ENCODE data around the gene MXRA7.

The MXRA7 gene

DNA sequence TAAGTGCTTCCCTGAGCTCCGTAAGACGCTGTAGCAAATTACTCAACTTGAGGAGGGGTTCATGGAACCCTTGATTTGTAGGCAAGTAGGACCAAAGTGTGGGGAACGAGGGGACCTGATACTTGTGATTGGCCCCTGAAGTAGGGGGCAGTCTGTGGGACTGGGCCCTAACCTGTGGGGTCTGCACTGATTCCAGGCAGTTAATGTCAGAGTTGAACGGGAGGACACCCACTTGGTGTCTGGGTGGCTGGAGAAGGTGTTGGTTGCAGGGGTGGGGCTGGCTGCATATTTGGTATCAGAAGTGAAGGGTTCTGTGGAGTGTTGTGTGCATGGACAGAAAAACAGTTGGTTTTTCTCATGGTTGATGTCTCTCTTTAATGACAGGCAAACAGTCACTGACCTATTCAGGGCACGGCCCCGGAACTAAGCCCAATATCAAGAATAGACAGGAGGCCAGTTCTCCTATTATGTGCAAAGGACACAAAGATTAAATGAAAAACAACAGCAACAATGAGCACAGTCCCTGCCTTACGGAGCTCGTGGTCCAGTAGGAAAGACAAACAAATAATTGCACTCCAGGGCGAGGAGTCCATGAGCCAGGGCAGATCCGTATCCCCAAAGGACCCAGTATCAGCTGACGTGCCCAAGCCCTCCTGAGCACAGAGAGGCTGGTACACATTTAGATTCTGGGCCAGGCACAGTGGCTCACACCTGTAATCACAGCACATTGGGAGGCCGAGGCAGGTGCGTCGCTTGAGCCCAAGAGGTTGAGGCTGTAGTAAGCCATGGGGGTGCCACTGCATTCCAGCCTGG lies 19.2 kb downstream of the MXRA7 start:
- DNase-seq = no peak

GRCh38 chr17:76690596-76691280 lies 20.0 kb downstream of the MXRA7 start:
- no peak for DNase-seq

GRCh38 chr17:76689859-76690258 lies 20.9 kb downstream of the MXRA7 start:
- no peak for DNase-seq

DNA sequence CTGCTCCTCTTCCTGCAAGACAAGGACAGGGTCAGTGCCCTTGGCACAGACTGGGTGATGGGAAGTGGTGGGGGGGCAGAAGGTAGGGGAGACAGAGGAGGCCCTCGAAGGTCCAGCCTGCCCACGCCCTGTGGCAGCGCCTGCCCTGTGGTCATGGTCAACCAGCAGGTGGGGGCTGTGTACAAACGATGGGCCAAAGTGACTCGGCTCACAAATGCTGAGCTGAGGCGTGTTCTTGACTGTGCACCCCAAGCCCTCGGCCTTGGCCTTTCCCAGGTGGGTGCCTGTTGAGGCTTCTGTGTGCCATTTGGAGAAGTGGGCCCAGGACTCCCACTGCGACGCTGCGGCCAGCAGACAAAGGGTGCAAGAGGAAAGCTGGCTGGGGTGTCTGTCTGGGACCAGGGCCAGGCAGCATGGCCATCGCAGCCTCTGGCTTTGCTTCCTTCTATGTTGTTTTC lies 22.6 kb downstream of the MXRA7 start:
- no peak for DNase-seq

- no peak for DNase-seq
Observed at GRCh38 chr17:76687298-76688164, 23.2 kb downstream of the MXRA7 start.

- DNase-seq = no peak
Observed at GRCh38 chr17:76686538-76687297, 24.0 kb downstream of the MXRA7 start.

DNA sequence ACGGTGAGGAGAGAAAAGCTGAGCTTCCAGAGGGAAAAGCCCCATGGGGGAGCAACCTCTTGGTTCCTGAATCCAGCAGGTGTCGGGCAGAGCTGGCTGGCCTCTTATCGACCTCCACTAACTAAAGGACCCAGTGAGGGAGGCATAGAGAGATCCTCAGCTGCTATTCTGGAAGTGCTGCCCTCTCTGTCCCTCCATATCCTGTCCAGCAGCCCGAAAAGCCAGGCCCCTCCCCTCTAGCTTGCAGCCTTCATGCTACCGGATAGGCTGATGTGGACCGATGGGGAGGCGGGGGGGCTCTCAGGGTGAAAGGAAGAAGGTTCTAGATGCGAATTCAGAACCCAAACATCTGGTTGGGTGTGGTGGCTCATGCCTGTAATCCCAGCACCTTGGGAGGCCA lies 24.9 kb downstream of the MXRA7 start:
- DNase-seq = no peak

DNA sequence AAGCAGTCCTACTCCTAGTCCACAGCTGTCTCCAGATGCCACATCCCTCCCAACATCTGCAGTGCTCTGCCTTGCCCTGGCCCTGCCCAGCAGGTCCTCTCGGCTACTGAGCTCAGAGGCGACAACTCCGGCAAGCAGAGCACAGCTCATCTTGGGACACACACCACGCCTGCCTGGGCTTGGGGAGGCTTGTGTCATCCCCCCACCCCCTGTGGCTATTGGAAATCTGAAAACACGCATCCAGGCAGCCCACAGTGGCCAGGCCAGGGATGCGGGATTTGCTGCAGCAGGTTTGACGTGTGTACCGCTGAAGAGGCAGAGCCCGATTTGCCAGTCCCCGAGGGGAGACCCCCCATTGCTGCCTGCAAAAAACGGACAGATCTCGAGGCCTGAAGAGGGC lies 25.4 kb downstream of the MXRA7 start:
- DNase-seq = no peak

DNA sequence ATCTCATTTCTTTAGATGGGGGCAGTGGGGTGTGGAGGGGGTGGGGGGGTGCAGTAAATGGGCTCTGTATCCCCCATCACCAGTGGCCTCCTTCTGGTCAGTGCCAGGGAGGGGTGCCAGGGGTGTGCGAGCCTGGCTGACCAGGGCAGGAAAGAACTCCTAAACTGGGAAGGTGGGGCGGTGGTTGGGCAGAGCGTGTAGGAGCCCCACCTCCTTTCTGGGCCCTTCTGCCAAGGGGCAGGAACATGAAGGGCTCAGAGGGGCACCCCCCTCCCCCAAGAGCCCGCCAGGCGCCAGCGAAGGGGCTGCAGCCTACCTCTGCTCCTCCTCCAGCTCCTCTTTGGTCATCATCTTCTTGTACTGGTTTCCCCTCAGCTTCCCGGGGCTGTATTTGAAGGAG lies 26.0 kb downstream of the MXRA7 start:
- no peak for DNase-seq

- DNase-seq = no peak
Observed at GRCh38 chr17:76683921-76684745, 26.6 kb downstream of the MXRA7 start.

DNA sequence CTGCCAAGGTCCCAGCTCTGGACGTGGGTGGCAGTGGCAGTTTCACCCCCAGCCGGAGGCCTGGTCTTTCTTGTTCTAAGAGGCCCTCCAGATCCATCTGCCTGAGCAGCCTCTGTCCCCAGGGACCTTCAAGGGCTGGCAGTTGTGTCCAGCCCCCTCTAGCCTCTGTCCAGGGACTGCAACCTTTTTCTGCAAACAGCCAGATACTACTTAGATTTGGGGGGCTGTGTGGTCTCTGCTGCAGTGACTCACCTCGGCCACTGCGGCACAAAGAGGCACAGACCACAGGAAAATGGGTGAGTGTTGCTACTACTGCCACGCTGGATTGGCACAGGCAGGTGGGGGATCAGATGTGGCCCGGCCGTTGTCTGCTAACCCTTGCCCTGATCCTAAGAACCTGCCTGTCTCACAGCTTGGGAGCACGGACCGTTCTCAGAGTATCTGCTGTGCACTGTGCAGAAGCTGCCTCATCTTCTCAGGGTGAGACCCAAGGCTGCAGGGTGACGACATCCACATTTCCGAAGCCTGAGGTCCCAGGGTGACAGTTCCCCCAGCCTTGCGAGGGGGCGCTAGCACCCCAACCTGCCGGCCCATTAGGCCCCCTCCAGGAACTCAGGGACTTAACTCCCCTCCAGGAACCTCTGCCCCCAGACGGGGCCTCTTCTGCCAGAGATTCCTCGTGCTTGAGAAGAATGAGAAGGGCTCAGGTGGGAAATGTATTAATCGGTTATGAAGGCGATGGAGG lies 27.6 kb downstream of the MXRA7 start:
- DNase-seq = no peak

- DNase-seq = no peak
Observed at GRCh38 chr17:76682296-76682695, 28.5 kb downstream of the MXRA7 start.

- DNase-seq = peak; percentile 73
Observed at GRCh38 chr17:76681222-76682137, 29.3 kb downstream of the MXRA7 start.

- DNase-seq = no peak
Observed at GRCh38 chr17:76679239-76679638, 31.5 kb downstream of the MXRA7 start.

DNA sequence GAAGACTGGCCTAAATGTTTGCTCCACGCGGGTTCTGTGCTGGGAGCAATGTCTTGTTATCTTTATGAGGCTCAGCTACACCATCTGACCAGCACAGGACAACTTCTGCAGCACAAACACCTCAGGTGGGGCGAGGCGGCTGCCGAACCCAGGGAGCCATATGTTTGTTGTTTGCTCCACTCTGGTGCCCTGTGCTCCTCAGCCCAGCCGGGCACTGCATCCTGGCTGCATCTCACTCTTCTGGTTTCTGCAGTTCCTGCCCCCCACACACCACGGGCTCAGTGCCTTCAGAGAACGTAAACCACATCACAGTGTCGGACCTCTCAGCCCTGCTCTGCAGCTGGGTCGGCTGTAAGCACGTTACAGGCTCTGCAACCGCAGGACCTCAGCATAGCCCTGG lies 32.4 kb downstream of the MXRA7 start:
- no peak for DNase-seq

DNA sequence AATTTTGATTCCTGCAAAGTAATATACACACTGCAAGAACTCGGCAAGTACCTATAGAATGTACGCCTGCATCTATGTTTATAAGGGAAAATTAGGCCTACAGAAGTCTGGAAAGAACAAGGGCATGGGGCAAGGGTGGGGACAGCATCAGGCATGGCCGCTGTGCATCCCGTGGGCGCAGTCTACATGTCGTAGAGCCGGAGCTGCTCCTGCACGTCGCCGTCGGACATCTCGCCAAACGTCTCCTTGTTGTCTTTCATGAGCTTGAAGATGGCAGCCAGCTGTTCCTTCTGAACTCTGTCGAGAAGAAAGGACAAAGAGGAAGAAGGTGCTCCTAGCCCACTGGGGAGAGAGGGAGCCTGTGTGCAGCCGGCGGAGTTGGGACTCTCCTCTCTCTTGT lies 33.4 kb downstream of the MXRA7 start:
- DNase-seq = no peak

DNA sequence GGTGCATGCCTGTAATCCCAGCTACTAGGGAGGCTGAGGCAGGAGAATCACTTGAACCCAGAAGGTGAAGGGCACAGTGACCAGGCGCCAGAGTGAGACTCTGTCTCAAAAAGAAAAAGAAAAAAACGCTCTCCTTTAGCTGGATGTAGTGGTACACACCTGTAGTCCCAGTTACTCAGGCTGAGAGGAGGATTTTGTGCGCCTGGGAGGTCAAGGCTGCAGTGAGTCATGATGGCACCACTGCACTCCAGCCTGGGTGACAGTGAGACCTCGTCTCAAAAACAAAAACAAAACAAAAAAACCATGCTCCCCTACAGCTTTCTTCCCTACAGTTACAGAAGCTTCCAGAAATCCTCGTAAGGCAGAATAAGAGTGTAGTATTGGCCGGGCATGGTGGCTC lies 34.1 kb downstream of the MXRA7 start:
- DNase-seq = no peak

DNA sequence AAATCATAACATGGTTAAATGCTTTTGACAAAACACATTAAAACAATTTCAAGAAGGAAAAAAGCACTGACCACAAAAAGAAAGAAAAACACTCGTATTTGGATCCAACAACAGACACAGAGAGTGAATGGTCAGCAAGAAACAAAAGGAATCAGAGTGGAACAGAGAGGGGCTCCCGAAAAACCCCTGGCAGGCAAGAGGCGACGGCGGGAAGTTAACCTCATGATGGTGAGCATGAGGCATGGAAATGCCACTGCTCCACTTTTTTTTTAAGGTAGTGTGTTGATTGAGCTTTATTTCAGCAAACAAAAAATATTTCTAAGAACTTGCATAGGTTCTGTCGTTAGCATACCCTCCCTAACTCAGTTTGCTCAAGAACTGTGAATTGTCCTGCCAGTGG lies 35.1 kb downstream of the MXRA7 start:
- no peak for DNase-seq

GRCh38 chr17:76674600-76674999 lies 36.2 kb downstream of the MXRA7 start:
- no peak for DNase-seq

GRCh38 chr17:76673729-76674128 lies 37.0 kb downstream of the MXRA7 start:
- DNase-seq = no peak
